AG04450 (cell line): ENCODE results near the gene FRMD4A. TPM values are rescaled to one million over a fixed set of nuclear protein-coding genes. Genes with fewer than 3 reads are reported as not detected.

Source experiments
- CTCF ChIA-PET: fragments of 300-600, 350-600 bp; formaldehyde crosslinking; extraction: SDS; loops from one replicate; lab custom pipeline; 2022; ENCODE audit warnings: antibody characterized with exemption, inconsistent platforms; lab: Charles Lee
- POLR2A ChIA-PET: fragments of 350-600 bp; formaldehyde crosslinking; extraction: SDS; loops from one replicate; lab custom pipeline; 2021; ENCODE audit warnings: antibody characterized with exemption, inconsistent platforms; lab: Yijun Ruan, JAX
- DNase-seq: peaks from one replicate; pipeline ENCODE4 v3.0.0-alpha.2; 2011; ENCODE audit warnings: low read depth, low spot score
- H3K27ac ChIP-seq: one replicate; pipeline ENCODE4 v1.5.1; 2012; ENCODE audit warnings: low read depth, low read length, control low read depth
- H3K27me3 ChIP-seq: one replicate; pipeline ENCODE4 v1.6.0; 2012; ENCODE audit warnings: low read length; ENCODE audit not compliant: control insufficient read depth, insufficient read depth
- H3K4me3 ChIP-seq: 2 replicates; pipeline ENCODE4 v1.5.1; 2011; ENCODE audit warnings: mild to moderate bottlenecking, low read depth, low read length, control low read depth
- H3K9me3 ChIP-seq: 2 replicates; pipeline ENCODE4 v1.5.1; 2012; ENCODE audit warnings: low read length; ENCODE audit not compliant: control insufficient read depth, insufficient read depth
- CTCF ChIP-seq: IDR thresholded peaks from 2 replicates; pipeline ENCODE4 v1.5.1; 2011; ENCODE audit warnings: low read depth, low read length, control low read depth, inconsistent platforms
- polyA plus RNA-seq: library from polyadenylated mRNA; depleted of rRNA; stranded (reverse); fragments of >200 nt; gene quantifications from 2 replicates; pipeline ENCODE4 v1.2.3, GENCODE V29; 2011

Gene FRMD4A
- polyA plus RNA-seq, 1 experiment = 45.7 TPM

DNA sequence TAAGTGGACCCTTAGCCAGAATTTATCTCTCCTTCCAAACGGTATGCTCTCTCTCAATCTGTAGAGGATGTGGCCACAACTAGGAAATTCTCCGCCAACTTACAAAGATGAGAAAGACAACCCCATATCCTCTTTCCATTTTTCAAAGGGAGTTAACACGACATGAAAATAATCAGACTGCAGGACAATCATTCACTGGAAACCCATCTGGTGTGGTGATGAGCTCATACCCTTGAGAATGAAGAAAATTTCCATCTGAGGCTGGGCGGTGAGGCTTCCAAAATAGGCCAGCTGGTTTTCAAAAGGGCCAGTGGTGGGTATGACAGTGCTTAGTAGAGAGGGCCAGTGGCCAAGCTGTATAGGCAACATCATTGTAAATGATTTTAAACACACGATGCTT lies 369.6 kb downstream of the FRMD4A start:
- peak; percentile 93 for DNase-seq
- Histone ChIP-seq H3K4me3 (no peak overlapping the region), H3K27me3 (no peaks in the 10 kb centered on the region), H3K27ac (peak overlapping the region; percentile 66), H3K9me3 (no peaks in the 10 kb centered on the region)
- CTCF ChIA-PET = interaction anchor here (0.6 to 2.0 kb wide), 3 partner anchors 12 to 177 kb away, joined by 3 to 5 read pairs (median 3); no protein-coding TSS in a partner anchor
- POLR2A ChIA-PET = interaction anchor here (0.6 to 1.4 kb wide), 11 partner anchors 11 to 303 kb away, joined by 3 to 13 read pairs (median 3); no protein-coding TSS in a partner anchor
- TF ChIP-seq CTCF = no peak

GRCh38 chr10:13960603-13961002 lies 370.1 kb downstream of the FRMD4A start:
- Histone ChIP-seq H3K27me3 (no peaks in the 10 kb centered on the region), H3K9me3 (no peaks in the 10 kb centered on the region), H3K27ac (peak overlapping the region; percentile 63), H3K4me3 (no peak overlapping the region)
- DNase-seq = no peak
- ChIA-PET POLR2A (interaction anchor here (0.9 to 1.4 kb wide), 6 partner anchors 11 to 114 kb away, joined by 3 to 5 read pairs (median 4); no protein-coding TSS in a partner anchor), CTCF (interaction anchor here (0.6 to 2.0 kb wide), 2 partner anchors 133 to 176 kb away, joined by 3 to 5 read pairs; no protein-coding TSS in a partner anchor)
- no peak for TF ChIP-seq CTCF

DNA sequence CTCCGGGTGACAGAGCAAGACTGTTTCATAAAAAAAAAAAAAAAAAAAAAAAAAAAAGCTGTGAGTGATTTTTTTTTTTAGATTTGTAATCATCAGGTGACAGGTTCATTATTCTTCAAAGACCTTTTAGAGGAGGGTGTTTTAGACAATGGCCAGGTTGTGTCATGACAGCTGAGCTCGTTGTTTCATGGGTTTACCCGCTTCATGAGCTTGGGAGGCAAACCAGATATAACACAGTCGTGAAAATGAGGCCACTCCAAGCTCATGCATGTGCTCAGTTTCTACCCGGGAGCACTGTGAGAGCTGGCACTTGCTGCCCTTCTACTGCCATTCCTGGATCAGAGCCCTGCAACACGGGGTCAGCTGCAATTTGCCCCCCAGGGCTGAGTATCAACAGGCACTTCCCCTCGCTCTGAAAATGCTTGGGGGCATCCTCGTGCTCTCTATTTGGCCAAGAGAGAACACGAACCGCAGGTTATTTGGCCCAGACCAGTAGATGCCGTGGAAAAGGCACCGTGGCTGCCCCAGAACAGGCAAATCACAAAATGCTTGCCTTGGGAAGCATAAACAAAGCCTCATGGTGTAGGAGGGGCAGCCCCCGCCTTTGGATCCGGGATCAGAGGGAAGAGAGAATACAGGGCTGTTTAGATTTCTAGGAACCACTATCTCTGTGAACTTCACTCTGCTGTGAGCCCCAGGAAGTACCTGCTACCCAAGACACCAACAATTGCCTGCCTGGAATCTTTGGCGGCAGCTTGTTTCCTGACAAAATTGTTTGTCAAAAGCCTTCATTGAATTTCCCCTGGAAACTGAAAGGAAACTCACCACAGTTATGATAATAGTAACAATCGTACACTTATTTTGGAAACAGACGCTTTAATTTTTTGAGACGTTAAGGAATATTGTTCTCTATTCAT lies 371.0 kb downstream of the FRMD4A start:
- no peak for TF ChIP-seq CTCF
- POLR2A ChIA-PET = interaction anchor here (0.9 kb wide), 1 partner anchor 226 kb away, joined by 4 read pairs; no protein-coding TSS in a partner anchor
- no peak for DNase-seq
- H3K27me3 ChIP-seq = no peaks in the 10 kb centered on the region
- H3K9me3 ChIP-seq = no peaks in the 10 kb centered on the region
- no peak overlapping the region for H3K27ac ChIP-seq
- H3K4me3 ChIP-seq = no peak overlapping the region
- CTCF ChIA-PET = interaction anchor here (0.6 to 2.0 kb wide), 3 partner anchors 132 to 154 kb away, joined by 3 to 5 read pairs (median 3); no protein-coding TSS in a partner anchor

DNA sequence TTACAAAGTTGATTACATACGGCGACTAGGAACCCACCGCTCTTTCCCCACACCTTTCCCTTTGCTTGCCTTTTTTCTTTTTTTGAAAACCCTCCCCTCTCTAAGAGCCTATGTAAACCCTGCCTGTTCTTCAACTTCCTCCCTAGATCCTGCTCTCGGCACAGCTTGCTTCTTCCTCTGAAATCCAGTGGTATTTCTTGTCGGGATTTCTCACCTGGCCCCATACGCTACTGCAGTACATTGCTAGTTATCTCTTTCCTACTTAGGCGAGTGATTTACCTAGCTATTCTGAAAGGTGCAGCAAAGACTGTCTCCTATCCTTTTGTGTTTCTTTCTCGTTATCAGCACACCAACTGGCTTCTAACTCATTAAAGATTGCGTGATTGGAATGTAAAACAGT lies 372.9 kb downstream of the FRMD4A start:
- CTCF ChIA-PET = interaction anchor here (1.0 kb wide), 1 partner anchor 169 kb away, joined by 4 read pairs; no protein-coding TSS in a partner anchor
- Histone ChIP-seq H3K9me3 (peaks cover 4% of the 10 kb centered on the region; the same call in 1 of the 2 replicates), H3K4me3 (no peak overlapping the region), H3K27ac (no peak overlapping the region), H3K27me3 (no peaks in the 10 kb centered on the region)
- DNase-seq = no peak
- POLR2A ChIA-PET = no interaction called here
- no peak for TF ChIP-seq CTCF
